RCC 7860 (cell line): ENCODE results near the gene DNLZ.

Source experiments
- DNase-seq: peaks from one replicate; pipeline ENCODE4 v3.0.0-alpha.2; 2015; ENCODE audit warnings: low spot score
- FAIRE-seq: peaks from 2 replicates; lab custom pipeline; 2012; peaks lifted over from hg19 to GRCh38; lab: Jason Lieb, UNC

DNLZ gene

DNA sequence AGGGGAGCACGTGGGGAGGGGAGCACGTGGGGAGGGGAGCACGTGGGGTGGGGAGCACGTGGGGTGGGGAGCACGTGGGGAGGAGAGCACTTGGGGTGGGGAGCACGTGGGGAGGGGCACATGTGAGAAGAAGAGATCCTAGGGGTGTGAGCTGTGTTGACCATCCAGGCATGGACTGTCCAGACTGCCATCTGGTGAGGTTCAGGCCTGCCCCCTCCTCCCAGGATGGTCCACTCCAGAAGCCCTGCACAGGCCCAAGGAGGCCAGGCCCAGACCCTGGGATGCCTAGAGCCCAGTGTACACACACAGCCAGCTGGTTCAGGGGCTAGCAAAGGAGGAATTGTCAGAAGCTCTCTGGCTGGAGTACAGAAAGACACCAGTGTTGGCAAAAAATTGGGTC, 34.1 kb upstream of the DNLZ start:
- no peak for DNase-seq
- FAIRE-seq = no peak

DNA sequence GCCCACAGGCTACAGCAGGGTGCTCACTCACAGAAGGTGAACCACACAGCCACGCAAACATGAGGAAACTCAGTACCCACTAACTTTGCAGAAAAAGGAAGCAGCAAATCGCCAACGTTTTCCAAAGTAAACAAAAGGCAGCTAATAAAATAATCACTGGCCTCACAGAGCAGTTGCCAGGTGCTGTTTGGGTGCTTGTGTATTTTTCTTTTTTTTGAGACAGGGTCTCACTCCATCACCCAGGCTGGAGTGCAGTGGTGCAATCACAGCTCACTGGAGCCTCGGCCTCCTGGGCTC, 32.6 kb upstream of the DNLZ start:
- no peak for DNase-seq

DNA sequence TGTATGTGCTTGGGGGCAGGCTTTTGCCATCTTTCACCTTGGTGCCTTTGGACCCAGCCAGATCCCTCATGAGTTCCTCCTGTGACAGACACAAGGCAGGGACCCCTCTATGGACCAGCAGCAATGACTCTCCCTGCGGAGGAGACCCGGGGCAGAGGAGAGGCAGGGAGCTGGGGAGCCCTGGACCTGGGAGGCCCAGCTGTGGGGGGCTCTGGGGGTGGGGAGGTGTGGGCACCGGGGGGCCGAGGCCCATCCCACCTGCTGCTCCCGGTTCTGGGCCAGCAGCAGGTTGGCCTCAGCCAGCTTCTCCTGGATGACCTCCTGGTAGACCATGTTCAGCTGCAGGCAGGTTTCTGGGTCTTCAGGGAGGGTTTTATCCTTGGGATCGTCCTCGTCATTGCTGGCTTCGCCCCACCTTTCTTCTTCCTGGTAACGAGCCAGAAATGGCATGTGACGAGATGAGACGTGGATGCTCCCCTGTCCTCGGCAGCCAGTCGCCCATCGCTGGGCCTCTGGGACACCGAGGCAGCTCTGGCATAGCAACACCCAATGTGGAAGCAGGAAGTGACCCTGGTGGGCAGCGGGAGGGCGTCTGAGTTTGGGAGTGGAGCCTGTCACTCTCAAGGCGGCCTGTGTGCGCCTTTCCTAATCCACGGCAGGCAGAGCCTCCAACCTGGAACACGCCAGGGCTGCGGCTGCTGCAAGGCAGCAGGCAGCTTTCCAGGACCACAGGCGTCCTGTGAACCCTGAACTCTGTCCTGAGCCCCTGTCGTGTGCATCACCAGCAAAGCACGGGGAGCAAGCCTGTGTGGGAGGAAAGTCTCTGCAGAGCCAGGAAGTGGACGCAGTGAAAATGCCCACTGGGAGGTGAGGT, 32.0 kb upstream of the DNLZ start:
- DNase-seq (no peak), FAIRE-seq (no peak)

More for the DNA sequence above, 32.6 kb upstream of the DNLZ start:
- FAIRE-seq = no peak

DNA sequence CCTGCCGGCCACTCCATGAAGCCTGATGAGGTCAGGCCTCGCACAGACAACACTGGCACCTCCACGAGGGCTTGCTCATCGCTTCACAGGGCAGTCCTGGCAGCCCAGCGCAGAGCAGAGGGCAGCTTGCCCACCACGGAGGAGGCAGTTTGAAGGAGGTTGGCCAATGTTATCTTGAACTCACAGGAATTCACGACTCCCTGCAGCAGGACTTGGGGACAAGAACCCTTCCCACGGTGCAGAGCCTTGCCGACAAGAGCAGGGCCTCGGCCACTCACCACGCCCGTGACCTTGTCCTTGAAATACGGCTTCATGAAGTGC, 31.4 kb upstream of the DNLZ start:
- FAIRE-seq (no peak), DNase-seq (no peak)

DNA sequence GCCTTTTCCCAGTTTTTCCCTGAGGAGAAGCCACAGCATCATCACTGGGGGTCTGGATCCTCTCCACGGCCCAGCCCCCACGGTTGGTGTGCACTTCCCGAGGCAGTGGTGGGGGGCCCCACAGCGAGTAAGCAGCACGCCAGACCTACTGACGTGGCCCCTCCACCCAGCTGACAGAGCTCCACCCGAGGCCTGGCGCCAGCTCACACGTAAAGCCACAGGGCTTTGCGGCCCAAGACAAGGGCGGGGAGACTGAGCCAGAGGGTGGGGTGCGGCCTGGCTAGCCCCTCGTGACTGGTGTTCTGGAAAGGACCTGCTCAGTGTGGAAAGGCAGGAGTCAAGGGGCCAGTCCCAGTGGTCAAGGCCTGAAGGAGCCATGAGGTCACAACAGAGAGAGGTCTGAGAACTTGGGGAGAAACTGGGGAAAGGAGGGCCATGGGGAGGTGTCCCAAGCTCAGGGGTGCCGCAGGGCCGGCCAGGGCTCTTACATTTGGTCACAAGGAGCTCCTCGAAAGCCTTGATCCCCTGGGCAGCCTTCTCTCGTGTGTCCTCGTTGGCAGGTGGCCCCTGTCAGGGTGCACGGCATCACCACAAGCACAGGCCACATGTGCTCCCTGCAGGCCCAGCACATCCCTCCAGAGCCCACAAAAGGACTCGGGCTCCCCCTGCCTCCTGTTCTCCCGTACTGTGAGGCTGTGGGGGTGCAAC, 30.9 kb upstream of the DNLZ start:
- DNase-seq = no peak
- FAIRE-seq = no peak

DNA sequence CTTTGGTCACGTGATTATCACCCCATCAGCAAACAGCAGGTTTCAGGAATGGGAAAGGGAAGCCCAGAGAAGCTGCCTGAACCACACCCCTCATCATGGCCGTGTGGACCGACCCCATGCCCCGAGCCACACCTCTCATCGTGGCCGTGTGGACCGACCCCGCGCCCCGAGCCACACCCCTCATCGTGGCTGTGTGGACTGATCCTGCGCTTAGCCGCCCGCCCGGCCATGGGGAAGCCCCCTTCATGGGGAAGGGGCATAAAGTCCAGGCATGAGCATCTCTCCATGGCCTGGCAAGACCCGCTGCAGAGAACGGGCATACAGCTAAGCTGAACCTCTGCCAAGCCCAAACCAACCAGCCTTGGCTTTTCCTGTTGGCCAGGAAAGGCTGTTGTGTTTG, 30.0 kb upstream of the DNLZ start:
- DNase-seq (no peak), FAIRE-seq (no peak)

- FAIRE-seq (no peak), DNase-seq (no peak)
Measured at GRCh38 chr9:136392538-136393449, 29.2 kb upstream of the DNLZ start.

- FAIRE-seq (no peak), DNase-seq (no peak)
Measured at GRCh38 chr9:136391737-136392537, 28.4 kb upstream of the DNLZ start.

DNA sequence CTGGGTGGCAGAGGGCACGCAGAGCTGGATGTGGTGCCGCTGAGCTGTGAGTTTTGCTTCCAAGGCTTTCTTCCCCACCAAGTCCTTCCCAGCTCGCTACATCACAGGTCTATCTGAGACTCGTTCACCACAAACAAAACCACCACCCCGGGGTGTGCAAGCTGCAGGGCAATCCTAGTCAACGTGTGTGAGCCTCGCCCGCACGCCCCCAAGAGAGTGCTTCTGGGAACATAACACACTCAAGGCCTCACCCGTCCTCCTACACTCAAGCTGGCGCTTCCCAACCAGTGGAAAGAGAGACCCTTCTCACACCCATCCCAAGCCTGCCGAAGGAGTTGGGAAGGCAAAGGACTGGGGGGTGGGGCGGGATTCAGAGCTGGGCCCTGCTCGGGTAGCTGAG, 25.9 kb upstream of the DNLZ start:
- DNase-seq (no peak), FAIRE-seq (no peak)

GRCh38 chr9:136387217-136387616, 23.7 kb upstream of the DNLZ start:
- FAIRE-seq = no peak
- DNase-seq = no peak

DNA sequence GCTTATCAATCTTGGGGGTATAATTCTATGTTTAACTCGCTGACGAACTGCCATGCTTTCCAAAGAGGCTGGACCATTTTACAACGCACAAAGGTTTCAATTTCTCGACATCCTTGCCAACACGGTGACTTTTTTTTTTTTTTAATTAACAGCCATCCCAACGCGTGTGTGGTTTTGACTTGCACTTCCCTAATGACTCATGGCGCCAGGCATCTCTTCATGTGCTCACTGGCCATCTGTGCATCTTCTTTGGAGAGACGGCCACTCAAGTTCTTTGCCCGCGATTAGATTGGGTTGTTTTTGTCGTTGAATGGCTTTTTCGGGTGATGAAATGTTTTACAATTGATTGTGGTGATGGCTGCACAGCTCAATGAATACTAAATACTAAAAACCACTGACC, 22.5 kb upstream of the DNLZ start:
- DNase-seq (no peak), FAIRE-seq (no peak)

DNA sequence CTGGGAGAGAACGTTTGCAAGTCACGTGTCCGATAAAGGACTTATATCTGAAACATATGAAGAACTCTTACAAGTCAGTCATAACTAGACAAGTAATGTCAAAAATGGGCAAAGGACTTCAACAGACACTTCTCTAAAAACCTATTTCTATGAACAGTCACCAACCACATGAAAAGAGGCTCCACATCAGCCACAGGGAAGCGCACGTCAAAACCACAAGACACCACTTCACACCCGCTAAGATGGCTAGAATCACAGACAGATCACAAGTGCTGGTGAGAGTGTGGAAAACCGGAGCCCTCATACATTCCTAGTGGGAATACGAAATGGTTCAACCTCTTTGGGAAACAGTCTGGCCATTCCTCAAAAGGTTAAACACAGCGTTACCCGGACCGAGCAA, 21.5 kb upstream of the DNLZ start:
- FAIRE-seq (no peak), DNase-seq (no peak)

DNA sequence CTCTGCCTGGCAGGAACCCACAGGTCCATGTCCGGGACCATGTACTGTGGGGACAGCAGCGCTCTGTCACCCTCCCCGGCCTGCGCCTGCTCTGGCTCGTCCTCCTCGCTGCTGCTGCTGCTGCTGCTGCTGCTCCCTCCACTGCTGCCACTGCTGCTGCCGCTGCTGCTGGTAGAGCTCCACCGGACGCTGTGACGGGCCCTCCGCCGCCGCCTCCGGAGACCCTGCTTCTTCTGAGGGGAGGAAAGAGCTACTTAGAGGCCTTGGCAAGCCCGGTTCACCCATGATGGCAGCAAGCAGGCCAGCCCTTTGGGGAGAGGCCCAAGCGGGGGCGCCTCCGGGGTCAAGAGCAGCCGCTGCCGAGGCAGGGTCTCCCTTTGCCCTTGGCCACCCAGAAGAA, 19.9 kb upstream of the DNLZ start:
- DNase-seq (no peak), FAIRE-seq (no peak)

- DNase-seq = no peak
- no peak for FAIRE-seq
Measured at GRCh38 chr9:136381966-136382513, 18.5 kb upstream of the DNLZ start.

GRCh38 chr9:136381311-136381710, 17.8 kb upstream of the DNLZ start:
- FAIRE-seq = no peak
- DNase-seq = no peak

DNA sequence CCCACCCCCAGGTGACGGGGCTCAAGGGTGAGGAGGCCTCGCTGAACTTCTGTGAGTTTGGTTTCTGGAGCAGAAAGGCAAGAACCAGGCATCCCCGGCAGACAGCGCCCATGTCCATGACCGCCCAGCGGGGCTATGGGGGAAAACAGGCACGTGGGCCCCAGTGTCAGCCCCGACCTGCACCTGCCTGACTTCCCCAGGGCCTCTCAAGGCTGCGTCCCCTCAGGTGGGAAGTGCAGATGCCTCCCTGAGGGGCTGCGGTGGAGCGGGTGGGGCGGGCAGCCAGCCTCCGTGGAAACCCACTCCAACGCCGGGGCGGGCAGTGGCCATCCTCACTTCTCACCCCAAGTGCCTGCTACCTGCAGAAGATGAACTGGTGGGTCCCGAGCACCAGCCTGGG, 16.8 kb upstream of the DNLZ start:
- FAIRE-seq (no peak), DNase-seq (no peak)

DNA sequence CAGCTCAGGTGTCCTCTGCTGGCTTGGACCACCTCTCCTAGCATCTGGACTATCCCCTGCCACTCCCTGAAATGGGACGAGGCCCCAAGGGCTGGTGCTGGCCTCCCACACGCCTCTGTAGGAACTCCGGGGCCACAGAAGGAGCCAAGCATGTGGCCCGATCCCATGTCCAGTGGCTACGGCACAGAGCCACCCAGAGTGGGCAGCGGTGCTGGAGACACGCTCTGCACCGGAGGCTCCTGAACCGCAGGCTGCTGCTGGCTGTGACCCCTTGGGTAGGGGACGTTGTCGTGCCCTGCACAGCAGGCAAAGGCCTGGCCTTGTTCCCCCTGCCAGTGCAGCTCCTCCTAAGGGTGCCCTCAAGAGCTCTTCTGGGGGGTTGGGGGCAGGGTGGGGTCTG, 16.3 kb upstream of the DNLZ start:
- no peak for FAIRE-seq
- no peak for DNase-seq

- FAIRE-seq = no peak
- DNase-seq = no peak
Measured at GRCh38 chr9:136379401-136379800, 15.9 kb upstream of the DNLZ start.

DNA sequence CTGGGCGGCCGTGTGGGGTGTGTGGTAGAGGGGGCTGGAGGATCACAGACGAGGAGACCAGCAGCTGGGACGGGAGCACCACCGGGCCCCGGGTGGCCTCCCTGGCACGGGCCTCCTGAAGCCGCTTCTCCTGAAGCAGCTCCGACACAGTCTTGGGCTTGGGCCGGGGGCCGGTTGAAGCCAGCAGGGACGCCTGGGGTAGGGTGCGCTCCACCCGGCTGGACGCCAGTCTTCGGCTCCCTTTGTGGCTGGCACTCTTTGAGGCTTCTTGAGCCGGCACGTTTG, 15.4 kb upstream of the DNLZ start:
- no peak for FAIRE-seq
- DNase-seq = no peak

DNA sequence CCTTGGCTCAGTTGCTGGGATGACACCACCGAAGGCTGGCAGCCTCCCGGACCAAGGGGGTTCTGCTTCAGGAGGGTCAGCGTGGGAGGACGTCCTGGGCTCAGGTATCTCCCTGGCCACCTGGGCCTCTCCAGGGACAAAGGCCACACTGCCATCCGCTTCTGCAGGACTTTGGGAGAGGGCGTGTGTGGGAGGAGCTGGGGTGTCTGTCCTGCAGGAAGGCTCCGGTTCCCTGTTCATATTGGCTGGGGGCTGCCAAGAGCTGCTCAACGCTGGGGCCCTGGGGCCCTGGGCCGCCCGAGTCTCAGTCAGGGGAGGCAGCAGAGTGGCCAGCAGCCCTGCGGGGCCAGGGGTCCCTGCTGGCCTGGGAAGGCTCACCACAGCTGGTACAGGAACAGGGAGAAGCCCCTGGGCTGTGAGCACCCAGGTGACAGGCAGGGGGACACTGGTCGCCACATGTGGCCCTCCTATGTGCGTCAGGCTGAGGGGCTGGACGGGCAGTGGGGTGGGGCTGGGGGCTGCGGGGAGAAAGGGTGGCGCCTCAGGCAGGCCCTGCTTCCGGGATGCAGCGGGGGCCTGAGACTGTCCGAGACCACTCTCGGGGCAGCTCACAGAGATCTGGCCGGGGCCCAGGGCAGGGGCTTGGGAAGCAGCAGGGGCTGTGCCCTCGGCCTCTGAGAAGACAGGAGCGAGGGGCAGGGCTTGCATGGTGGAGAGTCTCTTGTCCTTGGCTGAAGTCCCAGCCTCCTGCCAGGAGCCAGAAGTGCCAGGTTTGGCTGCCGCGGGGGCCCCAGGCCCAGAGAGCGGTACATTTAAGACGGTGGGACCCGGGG, 14.8 kb upstream of the DNLZ start:
- FAIRE-seq (no peak), DNase-seq (no peak)
